Memory B cell (primary cell): Measurements from ENCODE around the gene POLD1.

Experiments used
- ATAC-seq: fragments of 150-1000 bp; cut with Tn5 transposase; 2 replicates; pipeline ENCODE4 v1.10.0; 2021; ENCODE audit warnings: low read depth, mild to moderate bottlenecking, moderate library complexity
- DNase-seq, 2 donors: peaks; one replicate each; pipeline ENCODE4 v3.0.0; 2022; ENCODE audit warnings: low spot score in 2 of 2
- H3K27ac Mint-ChIP-seq: one replicate; pipeline ENCODE4 v1.8.0; 2022; ENCODE audit warnings: mild to moderate bottlenecking, moderate library complexity, mixed read lengths
- H3K27me3 Mint-ChIP-seq: one replicate; pipeline ENCODE4 v1.8.0; 2022; ENCODE audit warnings: mixed read lengths
- H3K36me3 Mint-ChIP-seq: one replicate; pipeline ENCODE4 v1.8.0; 2022; ENCODE audit warnings: mild to moderate bottlenecking, mixed read lengths
- H3K4me1 Mint-ChIP-seq: one replicate; pipeline ENCODE4 v1.8.0; 2022; ENCODE audit warnings: mixed read lengths
- H3K4me3 Mint-ChIP-seq: one replicate; pipeline ENCODE4 v1.8.0; 2022; ENCODE audit warnings: mild to moderate bottlenecking, moderate library complexity, mixed read lengths
- H3K9me3 Mint-ChIP-seq: one replicate; pipeline ENCODE4 v1.8.0; 2022; ENCODE audit warnings: mixed read lengths

The POLD1 gene

DNA sequence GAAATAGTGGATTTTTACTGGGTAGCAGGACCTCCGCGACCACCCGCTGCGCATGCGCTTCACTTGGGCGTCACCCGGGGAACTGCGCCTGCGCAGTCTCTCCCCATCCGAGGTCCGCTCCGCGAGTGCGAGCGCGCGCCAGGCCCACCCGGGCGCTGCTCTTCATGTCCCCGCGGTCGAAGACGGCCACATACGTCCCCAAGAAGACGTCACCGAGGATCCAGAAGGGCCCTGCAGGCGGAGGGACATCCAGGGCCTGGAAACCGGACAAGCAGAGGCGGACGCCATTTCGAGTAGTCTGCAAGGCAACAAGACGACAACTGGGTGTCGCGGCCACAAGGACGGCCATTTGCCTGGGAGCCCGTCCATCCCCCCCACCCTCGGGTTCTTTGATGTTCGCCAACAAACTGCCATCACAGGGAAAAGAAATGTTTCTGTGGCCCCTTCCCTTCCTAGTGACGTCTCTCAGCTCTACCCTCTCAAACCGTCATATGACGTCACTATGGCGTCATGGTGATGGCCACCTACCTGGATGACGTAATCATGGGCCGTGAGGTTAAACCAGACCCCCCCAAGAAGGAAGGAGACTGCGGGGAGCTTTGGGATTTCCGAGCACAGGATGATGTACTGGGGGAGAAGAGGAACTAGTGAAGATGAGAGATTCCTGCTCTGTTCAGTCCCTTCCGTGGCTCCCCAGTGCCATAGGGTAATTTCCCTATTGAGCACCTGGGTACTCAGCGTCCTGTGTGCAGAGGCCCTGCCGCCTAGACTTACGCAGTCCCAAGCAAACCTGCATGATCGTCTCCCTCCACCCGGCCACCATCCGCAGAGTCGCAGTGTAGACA is 25.4 kb upstream of the POLD1 start:
- Mint-ChIP-seq H3K9me3 (peaks cover 2% of the 10 kb centered on the region), H3K27ac (peak overlapping the region; percentile 97), H3K36me3 (no peaks in the 10 kb centered on the region), H3K4me1 (peaks cover 36% of the 10 kb centered on the region), H3K27me3 (no peaks in the 10 kb centered on the region), H3K4me3 (peak overlapping the region; percentile 93)
- ATAC-seq (peak; percentile 31), DNase-seq (peak; percentile 80 to 85)

DNA sequence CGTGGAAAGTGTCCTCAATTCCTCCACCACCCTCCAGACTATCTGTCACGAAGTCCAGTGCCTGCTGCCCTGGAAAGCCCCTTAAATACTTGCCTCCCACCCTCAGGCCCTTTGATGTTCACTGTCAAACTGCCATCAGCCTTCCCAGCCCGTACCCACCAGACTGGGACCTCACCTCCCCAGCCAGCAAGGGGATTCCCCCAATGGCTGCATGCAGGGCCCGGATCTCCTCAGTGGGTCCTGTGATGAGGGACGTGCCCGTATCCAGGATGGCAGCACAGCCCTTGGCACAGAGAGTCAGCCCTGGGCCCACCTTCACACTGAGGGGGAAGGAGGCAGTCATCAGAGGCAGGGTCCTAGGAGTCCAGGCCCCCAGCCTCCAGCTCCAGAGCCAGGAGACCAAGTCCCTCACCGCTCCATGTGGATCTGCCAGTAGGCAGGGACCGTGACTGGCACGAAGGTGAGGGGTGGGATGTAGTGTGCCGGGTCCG is 24.8 kb upstream of the POLD1 start:
- peaks cover 36% of the 10 kb centered on the region for H3K4me1 Mint-ChIP-seq
- no peaks in the 10 kb centered on the region for H3K27me3 Mint-ChIP-seq
- H3K9me3 Mint-ChIP-seq = peaks cover 2% of the 10 kb centered on the region
- no peak for ATAC-seq
- H3K4me3 Mint-ChIP-seq = peak overlapping the region; percentile 93
- peak overlapping the region; percentile 97 for H3K27ac Mint-ChIP-seq
- DNase-seq = no peak
- H3K36me3 Mint-ChIP-seq = no peaks in the 10 kb centered on the region

DNA sequence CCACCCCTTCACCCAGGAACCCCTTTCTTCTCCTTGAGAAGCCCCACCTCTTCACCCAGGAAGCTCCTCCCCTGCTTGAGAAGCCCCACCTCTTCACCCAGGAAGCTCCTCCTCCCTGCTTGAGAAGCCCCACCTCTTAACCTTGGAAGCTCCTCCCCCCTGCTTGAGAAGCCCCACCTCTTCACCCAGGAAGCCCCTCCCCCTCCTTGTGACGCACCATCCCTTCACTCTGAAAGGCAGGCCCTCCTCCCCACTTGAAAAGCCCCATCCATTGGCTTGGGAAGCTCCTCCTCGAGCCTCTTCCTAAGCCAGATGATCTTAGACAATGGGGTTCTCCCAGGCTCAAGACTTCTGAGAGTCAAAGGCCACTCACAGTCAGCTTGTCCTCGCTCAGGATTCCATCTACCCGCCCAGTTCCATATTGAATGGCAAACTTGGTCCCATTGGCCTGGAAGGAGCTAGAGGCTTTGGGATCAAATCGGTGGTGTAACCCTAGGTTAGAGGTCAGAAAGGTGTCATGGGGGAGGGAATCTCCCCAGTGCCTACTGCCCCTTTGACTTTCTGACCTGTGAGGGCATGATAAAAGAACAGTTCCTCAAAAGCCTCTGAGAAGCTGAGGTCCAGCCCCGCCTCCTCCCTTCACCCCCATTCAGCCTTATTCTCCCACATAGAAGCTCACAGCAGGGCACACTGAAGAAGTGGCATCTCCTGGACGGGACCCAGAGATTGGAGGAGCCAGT is 22.7 kb upstream of the POLD1 start:
- H3K4me1 Mint-ChIP-seq = peaks cover 44% of the 10 kb centered on the region
- ATAC-seq = no peak
- H3K27ac Mint-ChIP-seq = no peak overlapping the region

DNA sequence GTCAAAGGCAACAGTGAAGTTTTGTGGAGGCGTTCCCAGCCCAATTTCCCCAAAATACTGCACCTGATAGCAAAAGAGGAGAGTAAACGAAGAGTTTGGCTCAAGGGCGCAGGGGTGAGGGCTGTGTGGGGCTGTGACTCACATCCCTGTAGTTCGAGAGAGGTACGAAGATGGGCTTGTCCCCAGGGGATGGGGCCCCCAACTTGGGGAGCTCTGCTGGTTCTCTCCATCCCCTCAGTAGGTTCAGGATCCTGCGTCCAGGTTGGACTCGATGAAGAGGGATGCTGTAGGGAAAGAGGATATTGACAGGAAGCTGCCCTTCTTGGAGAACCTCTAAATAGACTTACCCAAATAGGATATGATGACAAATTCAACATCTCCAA is 22.1 kb upstream of the POLD1 start:
- ATAC-seq (no peak), DNase-seq (no peak)
- H3K4me3 Mint-ChIP-seq = no peak overlapping the region
- H3K4me1 Mint-ChIP-seq = peaks cover 41% of the 10 kb centered on the region
- H3K9me3 Mint-ChIP-seq = peaks cover 2% of the 10 kb centered on the region
- H3K36me3 Mint-ChIP-seq = no peaks in the 10 kb centered on the region
- H3K27ac Mint-ChIP-seq = no peak overlapping the region
- H3K27me3 Mint-ChIP-seq = no peaks in the 10 kb centered on the region

More for the DNA sequence above, 22.7 kb upstream of the POLD1 start:
- no peaks in the 10 kb centered on the region for H3K27me3 Mint-ChIP-seq
- DNase-seq = no peak
- no peak overlapping the region for H3K4me3 Mint-ChIP-seq
- H3K36me3 Mint-ChIP-seq = no peaks in the 10 kb centered on the region
- H3K9me3 Mint-ChIP-seq = peaks cover 2% of the 10 kb centered on the region

DNA sequence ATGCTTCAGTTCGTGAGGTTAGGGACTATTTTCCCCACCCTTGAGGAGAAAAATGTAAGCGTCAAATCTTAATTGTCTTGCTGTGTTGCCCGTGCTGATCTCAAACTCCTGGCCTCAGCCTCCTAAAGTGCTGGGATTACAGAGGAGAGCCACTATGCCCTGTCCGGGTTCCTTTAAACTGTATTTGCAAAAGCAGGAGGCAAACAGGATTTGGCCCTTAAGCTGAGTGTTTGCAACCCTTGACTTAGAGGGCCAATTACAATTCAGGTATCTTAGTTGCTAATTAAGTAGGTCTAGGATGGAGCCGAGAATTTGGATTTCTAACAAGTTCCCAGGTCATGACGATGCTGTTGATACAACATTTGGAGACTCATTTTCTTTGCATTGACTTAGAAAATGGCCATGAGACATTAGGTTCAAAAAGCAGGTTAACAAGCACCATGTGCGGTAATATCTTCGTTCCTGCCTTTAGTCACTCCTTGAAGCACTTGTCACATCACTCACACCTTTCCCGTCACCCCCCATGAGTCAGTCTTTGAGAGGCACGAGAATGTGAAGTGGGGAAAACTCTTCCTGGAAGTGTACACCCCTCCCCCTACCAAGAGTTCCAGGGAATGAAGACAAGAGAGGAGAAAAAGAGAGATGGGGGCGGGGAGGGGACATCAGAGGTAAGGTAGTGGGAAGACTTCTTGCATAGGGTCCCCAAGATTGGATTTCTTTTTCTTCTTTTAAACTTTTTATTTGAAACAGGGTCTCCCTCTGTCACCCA is 21.3 kb upstream of the POLD1 start:
- H3K4me1 Mint-ChIP-seq = peaks cover 42% of the 10 kb centered on the region
- H3K9me3 Mint-ChIP-seq = peaks cover 2% of the 10 kb centered on the region
- H3K27ac Mint-ChIP-seq = no peak overlapping the region
- no peaks in the 10 kb centered on the region for H3K36me3 Mint-ChIP-seq
- H3K4me3 Mint-ChIP-seq = peak overlapping the region; percentile 50
- no peaks in the 10 kb centered on the region for H3K27me3 Mint-ChIP-seq
- no peak for DNase-seq
- ATAC-seq = no peak

DNA sequence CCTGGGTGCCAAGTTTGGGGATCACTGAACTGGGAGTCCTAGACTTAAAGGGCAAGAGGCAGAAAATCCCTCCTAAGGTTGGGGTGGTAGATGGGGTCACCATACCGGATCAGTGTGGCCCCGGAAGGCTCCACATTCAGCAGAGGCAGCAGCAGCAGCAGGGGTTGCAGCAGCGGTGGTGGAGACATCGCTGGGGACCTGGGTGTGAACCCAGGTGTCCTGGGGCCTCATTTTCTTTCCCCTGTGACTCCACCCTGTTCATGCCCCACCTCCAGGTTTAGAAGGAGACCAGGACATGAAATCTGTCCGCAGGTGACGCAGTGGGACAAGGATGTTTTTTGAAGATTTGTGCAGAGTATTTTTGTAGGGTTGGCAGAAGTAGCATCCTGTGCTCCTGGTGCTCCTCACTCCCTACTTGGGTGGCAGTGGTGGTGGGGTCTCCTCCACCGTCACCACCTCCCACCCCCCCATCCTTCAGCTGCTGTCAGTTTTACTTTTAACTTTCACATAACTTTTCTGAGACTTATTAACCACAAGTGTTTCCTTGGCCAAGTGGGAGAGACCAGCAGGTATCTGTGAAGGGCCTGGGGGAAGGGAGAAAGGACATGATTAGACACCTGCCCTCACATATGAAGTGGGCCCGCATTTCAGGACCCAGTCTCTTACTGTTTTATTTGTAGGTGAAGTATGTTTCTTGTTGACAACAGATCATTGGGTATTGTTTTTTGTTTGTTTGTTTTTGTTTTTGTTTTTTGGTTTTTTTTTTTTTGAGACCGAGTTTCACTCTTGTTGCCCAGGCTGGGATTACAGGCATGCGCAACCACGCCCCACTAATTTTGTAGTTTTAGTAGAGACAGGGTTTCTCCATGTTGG is 18.5 kb upstream of the POLD1 start, which contains the start of gene NAPSA:
Gene NAPSA (minus strand): TSS at position 206 of the 873 bp plus-strand sequence. CDS start 18 bp downstream, at position 188.
- H3K4me3 Mint-ChIP-seq = peak within 1 kb of the TSS; percentile 21
- H3K4me1 Mint-ChIP-seq = peaks cover 34% of the 10 kb centered on the region

DNA sequence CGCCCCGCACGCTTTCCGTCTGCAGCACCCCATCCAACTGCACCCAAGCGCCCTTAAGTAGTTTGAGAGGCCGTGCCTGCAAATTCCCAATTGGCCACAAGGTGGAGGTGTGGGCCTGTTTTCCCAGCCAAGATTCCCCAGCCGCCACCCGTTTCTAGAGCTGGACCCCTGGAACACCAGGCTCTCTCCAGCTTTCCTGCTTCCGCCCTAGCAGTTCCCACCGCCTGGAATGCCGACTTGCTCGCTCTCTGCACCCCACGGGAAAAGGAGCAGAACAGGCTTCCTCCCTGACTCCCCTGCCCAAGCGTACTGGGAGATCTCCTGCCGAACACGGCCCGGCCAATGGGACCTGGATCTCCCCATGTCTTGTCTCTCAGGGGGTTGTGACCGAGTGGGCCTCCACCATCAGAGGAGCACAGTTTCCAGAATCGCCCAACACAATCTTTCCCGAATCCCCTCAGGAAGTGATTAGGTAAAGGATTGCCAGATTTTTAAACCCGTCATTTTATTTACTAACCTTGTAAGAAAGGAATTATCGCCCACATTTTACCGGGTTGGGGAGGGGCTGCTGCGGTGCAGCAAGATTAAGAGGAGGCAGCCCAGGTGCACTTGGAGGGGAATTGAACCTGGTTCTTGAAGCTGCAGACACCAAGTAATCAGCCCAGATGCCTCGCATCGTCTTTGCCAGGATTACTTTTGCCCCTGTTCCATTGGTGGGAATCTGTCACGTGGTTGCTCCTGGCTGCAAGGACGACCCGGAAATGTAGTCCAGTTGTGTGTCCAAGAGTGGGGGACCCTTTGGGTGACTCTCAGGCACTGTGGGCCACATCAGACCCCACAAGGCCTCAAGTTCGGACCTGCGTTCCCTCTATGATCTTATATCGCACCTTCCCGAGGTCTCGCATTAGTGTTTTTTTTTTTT is 15.2 kb upstream of the POLD1 start:
- H3K27ac Mint-ChIP-seq = peak overlapping the region; percentile 54
- H3K4me3 Mint-ChIP-seq = peak overlapping the region; percentile 89

More for the DNA sequence above, 18.5 kb upstream of the POLD1 start, which contains the start of gene NAPSA:
- Mint-ChIP-seq H3K9me3 (peaks cover 2% of the 10 kb centered on the region), H3K27me3 (no peaks in the 10 kb centered on the region), H3K27ac (peak within 1 kb of the TSS; percentile 84), H3K36me3 (no peaks in the 10 kb centered on the region)
- no peak for ATAC-seq
- DNase-seq = no peak

DNA sequence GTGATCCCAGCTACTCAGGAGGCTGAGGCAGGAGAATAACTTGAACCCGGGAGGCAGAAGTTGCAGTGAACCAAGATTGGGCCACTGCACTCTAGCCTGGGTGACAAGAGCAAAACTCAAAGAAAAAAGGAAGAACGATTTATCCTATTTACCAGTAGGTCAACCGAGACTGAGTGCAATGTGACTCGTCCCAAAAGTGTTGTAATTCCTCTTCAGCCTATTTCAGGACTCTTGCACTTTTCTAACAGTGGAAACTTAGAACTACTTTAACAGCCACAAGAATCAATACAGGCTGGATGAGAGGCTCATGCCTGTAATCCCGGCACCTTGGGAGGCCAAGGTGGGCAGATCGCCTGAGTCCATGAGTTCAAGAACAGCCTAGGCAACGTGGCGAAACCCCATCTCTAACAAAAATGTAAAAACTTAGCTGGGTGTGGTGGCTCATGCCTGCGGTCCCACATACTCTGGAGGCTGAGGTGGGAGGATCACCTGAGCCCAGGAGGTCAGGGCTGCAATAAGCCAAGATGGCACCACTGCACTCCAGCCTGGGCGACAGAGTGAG is 12.2 kb upstream of the POLD1 start:
- Mint-ChIP-seq H3K9me3 (no peaks in the 10 kb centered on the region), H3K4me1 (peaks cover 19% of the 10 kb centered on the region), H3K27ac (no peak overlapping the region), H3K4me3 (no peak overlapping the region), H3K36me3 (peaks cover 5% of the 10 kb centered on the region), H3K27me3 (no peaks in the 10 kb centered on the region)
- no peak for ATAC-seq
- no peak for DNase-seq

More for the DNA sequence above, 15.2 kb upstream of the POLD1 start:
- Mint-ChIP-seq H3K36me3 (no peaks in the 10 kb centered on the region), H3K4me1 (peaks cover 24% of the 10 kb centered on the region), H3K27me3 (no peaks in the 10 kb centered on the region), H3K9me3 (no peaks in the 10 kb centered on the region)
- DNase-seq = peak; percentile 75 to 88
- peak; percentile 72 for ATAC-seq

DNA sequence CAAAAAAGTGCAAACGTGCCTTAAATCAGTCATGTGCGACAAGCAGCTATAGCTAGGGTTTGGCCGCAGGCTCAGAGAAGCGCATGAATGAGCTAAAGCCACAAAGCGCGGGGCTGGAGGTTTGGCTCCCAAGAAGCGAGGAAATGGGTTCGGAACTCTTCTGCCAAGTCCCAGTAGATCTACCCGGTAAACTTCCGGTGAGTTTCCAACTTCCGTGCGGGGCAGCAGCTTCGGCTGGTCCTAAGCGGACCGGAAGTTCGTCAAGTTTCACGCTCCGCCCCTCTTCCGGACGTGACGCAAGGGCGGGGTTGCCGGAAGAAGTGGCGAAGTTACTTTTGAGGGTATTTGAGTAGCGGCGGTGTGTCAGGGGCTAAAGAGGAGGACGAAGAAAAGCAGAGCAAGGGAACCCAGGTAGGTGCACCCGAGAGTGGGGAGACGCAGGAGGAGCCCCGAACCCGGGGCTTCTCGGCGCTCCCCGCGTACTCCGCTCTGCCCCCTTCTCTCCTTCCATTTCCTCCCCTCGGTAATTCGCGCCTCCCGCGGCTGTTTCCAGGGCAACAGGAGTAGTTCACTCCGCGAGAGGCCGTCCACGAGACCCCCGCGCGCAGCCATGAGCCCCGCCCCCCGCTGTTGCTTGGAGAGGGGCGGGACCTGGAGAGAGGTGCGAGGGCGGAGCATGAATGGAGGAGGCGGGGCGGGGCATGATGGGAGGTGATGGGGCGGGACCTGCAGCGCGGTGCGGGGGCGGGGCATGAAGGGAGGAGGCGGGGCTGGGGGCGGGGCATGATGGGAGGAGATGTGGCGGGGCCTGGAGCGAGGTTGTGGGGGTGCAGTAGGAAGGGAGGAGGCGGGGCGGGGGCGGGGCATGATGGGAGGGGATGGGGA is 7.7 kb upstream of the POLD1 start, which contains the start of gene NR1H2:
Gene NR1H2 (plus strand): TSS at position 292 of the 885 bp plus-strand sequence. CDS start 1,149 bp downstream, outside the sequence.
- peaks cover 29% of the 10 kb centered on the region for H3K36me3 Mint-ChIP-seq
- H3K4me1 Mint-ChIP-seq = peaks cover 28% of the 10 kb centered on the region
- H3K27me3 Mint-ChIP-seq = no peaks in the 10 kb centered on the region

DNA sequence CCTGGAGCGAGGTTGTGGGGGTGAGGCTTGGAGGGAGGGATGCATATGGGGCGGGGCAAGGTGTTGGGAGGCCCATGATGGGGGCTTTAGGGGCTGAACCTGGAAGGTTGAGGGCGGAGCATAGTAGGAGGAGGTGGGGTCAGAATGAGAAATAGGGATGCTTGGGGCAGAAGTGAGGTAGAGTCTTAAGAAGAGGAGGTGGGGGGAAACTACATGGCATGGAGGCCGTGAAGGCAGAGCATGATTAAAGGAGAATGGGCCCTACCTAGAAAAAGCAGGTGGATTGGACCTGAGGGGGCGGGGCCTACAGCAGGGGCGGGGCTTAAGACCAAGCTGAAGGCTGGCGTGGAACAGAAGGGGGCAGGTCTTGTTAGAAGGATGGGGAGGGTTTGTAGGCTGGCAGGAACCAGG is 7.1 kb upstream of the POLD1 start:
- peak; percentile 16 for ATAC-seq
- peak overlapping the region; percentile 100 for H3K27ac Mint-ChIP-seq
- peaks cover 28% of the 10 kb centered on the region for H3K4me1 Mint-ChIP-seq
- H3K27me3 Mint-ChIP-seq = no peaks in the 10 kb centered on the region
- H3K4me3 Mint-ChIP-seq = peak overlapping the region; percentile 96
- H3K36me3 Mint-ChIP-seq = peaks cover 29% of the 10 kb centered on the region
- peak in 1 of 2 donors; percentile 51 for DNase-seq
- no peaks in the 10 kb centered on the region for H3K9me3 Mint-ChIP-seq

More for the DNA sequence above, 7.7 kb upstream of the POLD1 start, which contains the start of gene NR1H2:
- Mint-ChIP-seq H3K27ac (peak within 1 kb of the TSS; percentile 100), H3K4me3 (peak within 1 kb of the TSS; percentile 96), H3K9me3 (no peaks in the 10 kb centered on the region)
- peak; percentile 84 for ATAC-seq
- peak; percentile 92 to 94 for DNase-seq

DNA sequence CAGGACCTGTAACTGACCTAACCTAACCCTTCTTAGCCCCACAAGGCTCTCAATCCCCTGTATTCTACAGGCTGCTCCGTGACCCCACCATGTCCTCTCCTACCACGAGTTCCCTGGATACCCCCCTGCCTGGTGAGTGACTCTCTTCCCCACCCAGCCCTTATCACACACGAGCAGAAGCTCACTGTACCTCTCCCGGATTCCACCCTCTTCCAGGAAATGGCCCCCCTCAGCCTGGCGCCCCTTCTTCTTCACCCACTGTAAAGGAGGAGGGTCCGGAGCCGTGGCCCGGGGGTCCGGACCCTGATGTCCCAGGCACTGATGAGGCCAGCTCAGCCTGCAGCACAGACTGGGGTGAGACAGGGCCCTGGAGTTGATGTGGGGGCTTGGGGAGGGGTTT is 6.6 kb upstream of the POLD1 start:
- peak overlapping the region; percentile 54 for H3K4me3 Mint-ChIP-seq
- ATAC-seq (no peak), DNase-seq (no peak)
- H3K36me3 Mint-ChIP-seq = peaks cover 29% of the 10 kb centered on the region
- peak overlapping the region; percentile 100 for H3K27ac Mint-ChIP-seq
- H3K27me3 Mint-ChIP-seq = no peaks in the 10 kb centered on the region
- no peaks in the 10 kb centered on the region for H3K9me3 Mint-ChIP-seq
- peaks cover 28% of the 10 kb centered on the region for H3K4me1 Mint-ChIP-seq
